ENCODE results near the gene TRIM33. TPM values are rescaled to one million over a fixed set of nuclear protein-coding genes. Genes with fewer than 3 reads are reported as not detected.
"Not testable (repeated sequence)": the region's sequence is repeated elsewhere in the genome, so short reads cannot be mapped to it uniquely, and the experiment has no call there.

The TRIM33 gene
- total and polyA plus RNA-seq, 2 of the 8 experiments (the other 6 are each of a cell fraction or from before 2014, with no cell fraction given), result 17.1 to 52.3 TPM

DNA sequence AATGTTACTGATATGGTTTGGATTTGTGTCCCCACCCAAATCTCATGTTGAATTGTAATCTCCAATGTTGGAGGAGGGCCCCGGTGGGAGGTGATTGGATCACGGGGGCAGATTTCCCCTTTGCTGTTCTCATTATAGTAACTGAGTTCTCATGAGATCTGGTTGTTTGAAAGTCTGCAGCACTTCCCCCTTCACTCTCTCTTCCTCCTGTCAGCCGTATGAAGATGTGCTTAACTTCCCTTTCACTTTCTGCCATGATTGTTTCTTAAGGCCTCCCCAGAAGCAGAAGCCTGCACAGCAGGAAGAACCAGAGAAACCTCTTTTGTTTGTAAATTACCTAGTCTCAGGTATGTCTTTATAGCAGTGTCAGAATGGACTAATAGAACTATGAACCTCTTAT is 28.4 kb downstream of the TRIM33 start (continued):
- TF ChIP-seq, protein P1, sequence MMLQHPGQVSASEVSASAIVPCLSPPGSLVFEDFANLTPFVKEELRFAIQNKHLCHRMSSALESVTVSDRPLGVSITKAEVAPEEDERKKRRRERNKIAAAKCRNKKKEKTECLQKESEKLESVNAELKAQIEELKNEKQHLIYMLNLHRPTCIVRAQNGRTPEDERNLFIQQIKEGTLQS (IDR thresholded peaks at IDR 0.05; ENCODE audit: insufficient read depth, low read depth, low read length), result no peak
- TF ChIP-seq BACH1 (IDR thresholded peaks at IDR 0.05; ENCODE audit: low read length), result no peak
- no peak for TF ChIP-seq GABPA (IDR thresholded peaks at IDR 0.05; ENCODE audit: borderline replicate concordance, insufficient read depth, low read length)
- no peak for TF ChIP-seq SP2 (IDR thresholded peaks at IDR 0.05; ENCODE audit: low read length)
- TF ChIP-seq RXRA (IDR thresholded peaks at IDR 0.05; ENCODE audit: insufficient read depth, low read depth, low read length), result no peak

DNA sequence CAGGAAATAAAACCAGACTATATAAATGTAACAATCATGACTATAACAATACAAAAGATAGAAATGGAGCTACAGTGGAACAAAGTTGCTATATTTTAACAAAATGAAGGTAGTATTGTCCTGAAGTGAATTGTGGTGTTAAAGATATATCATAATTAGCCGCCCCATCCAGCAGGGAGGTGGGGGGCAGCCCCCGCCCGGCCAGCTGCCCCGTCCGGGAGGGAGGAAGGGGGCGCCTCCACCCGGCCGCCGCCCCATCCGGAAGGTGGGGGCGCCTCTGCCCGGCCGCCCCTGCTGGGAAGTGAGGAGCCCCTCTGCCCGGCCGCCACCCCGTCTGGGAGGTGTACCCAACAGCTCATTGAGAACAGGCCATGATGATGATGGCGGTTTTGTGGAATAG is 31.4 kb downstream of the TRIM33 start:
- H3K14ac ChIP-seq (ENCODE audit: insufficient read length); H2BK12ac ChIP-seq (ENCODE audit: low read depth, low read length); H3K4me3 ChIP-seq (ENCODE audit: extremely low read depth in 1 of 4, insufficient read depth in 2 of 4, low read depth in 3 of 4, low read length in 4 of 4); H2BK20ac ChIP-seq (ENCODE audit: low read length); DNase-seq (ENCODE audit: low read depth in 1 of 2, low spot score in 2 of 2); H2BK15ac ChIP-seq (ENCODE audit: low read length); FAIRE-seq; H3K27ac ChIP-seq (ENCODE audit: low read depth, low read length); H3K4ac ChIP-seq (replicated peaks; ENCODE audit: insufficient read length, low read depth, low read length); H3K9me3 ChIP-seq (ENCODE audit: insufficient read depth in 2 of 2, low read depth in 1 of 2, low read length in 1 of 2); H3K4me2 ChIP-seq (ENCODE audit: insufficient read depth in 1 of 2, low read depth in 2 of 2, low read length in 2 of 2); H2AFZ ChIP-seq (ENCODE audit: low read length); H3K9ac ChIP-seq (replicated peaks in 1 of 4; ENCODE audit: extremely low read depth in 1 of 4, low read depth in 3 of 4, low read length in 3 of 4); H4K20me1 ChIP-seq (replicated peaks in 1 of 2; ENCODE audit: control insufficient read depth in 1 of 2, insufficient read depth in 2 of 2, low read length in 2 of 2); H4K5ac ChIP-seq (ENCODE audit: insufficient read length, low read depth, low read length); H3K4me1 ChIP-seq (replicated peaks in 1 of 4; ENCODE audit: control insufficient read depth in 3 of 4, insufficient read depth in 4 of 4, low read length in 3 of 4); H3K18ac ChIP-seq (ENCODE audit: extremely low read depth, low read length); H4K91ac ChIP-seq (replicated peaks; ENCODE audit: insufficient read length, low read length); H2AK5ac ChIP-seq (ENCODE audit: low read depth, low read length); POLR2A ChIA-PET (ENCODE audit: partially characterized antibody); H2BK5ac ChIP-seq (ENCODE audit: low read depth, low read length); H3K23ac ChIP-seq (ENCODE audit: insufficient read length); H3K27me3 ChIP-seq (replicated peaks in 1 of 4; ENCODE audit: control insufficient read depth in 3 of 4, extremely low read depth in 1 of 4, insufficient read depth in 3 of 4, low read length in 3 of 4); CTCF ChIA-PET (ENCODE audit: partially characterized antibody); H2BK120ac ChIP-seq (replicated peaks; ENCODE audit: low read depth, low read length); H3K56ac ChIP-seq (replicated peaks; ENCODE audit: insufficient read length, low read depth, low read length); H3K36me3 ChIP-seq (ENCODE audit: control insufficient read depth in 2 of 4, insufficient read depth in 4 of 4, low read length in 3 of 4); H4K8ac ChIP-seq (ENCODE audit: extremely low read depth, insufficient read depth, low read length); H3K79me1 ChIP-seq (ENCODE audit: low read depth, low read length); H3K23me2 ChIP-seq (ENCODE audit: low read depth, low read length): not testable (repeated sequence)
- H3K79me2 ChIP-seq (ENCODE audit: control insufficient read depth in 1 of 2, insufficient read depth in 2 of 2, low read length in 2 of 2), result peaks cover 7 to 94% of the 10 kb centered on the region in 2 experiments; a peak in 3 of 4 replicates
- WGBS, 2 experiments (ENCODE audit: extremely low coverage in 1 of 2, insufficient coverage in 1 of 2, insufficient read length in 1 of 2, insufficient replicate concordance in 2 of 2, low coverage in 1 of 2, low lambda C conversion rate in 2 of 2, missing lambda C conversion rate in 1 of 2), result 87% methylated on average over 6 of the region's 17 CpGs; no CpG with 5 or more reads in 1 of the 2 experiments
